Testis (tissue), 3 donors: ENCODE measurements around the gene AGRN. TPM values are rescaled to one million over a fixed set of nuclear protein-coding genes. Genes with fewer than 3 reads are reported as not detected.
A peak's percentile ranks its signal among the peaks of the same experiment; 100 is the strongest.

Source experiments
- DNase-seq: peaks from one replicate; pipeline ENCODE4 v3.0.0-alpha.2; 2019
- H3K27ac ChIP-seq, 2 donors: fragments of 200-600 bp; sonication (generic); one replicate each; pipeline ENCODE4 v1.5.1; 2019
- H3K27me3 ChIP-seq: fragments of 200-600 bp; sonication (generic); one replicate; pipeline ENCODE4 v1.5.1; 2019
- H3K36me3 ChIP-seq: fragments of 200-600 bp; sonication (generic); one replicate; pipeline ENCODE4 v1.5.1; 2017; ENCODE audit warnings: low read depth; ENCODE audit errors: missing control alignments
- H3K4me1 ChIP-seq: fragments of 200-600 bp; sonication (generic); one replicate; pipeline ENCODE4 v1.5.1; 2019
- H3K4me3 ChIP-seq, 2 donors: fragments of 200-600 bp; sonication (generic); one replicate each; pipeline ENCODE4 v1.5.1; 2017 to 2019
- H3K9me3 ChIP-seq: fragments of 200-600 bp; sonication (generic); one replicate; pipeline ENCODE4 v1.5.1; 2017
- POLR2A ChIP-seq: fragments of 450-650 bp; IDR thresholded peaks from one replicate; pipeline ENCODE4 v1.6.1; 2017; ENCODE audit warnings: antibody characterized with exemption, mild to moderate bottlenecking, moderate library complexity
- WGBS, 2 donors: methylation state at CpG; one replicate each; pipeline ENCODE4 v1.1.5; 2018; 5-methylcytosine and 5-hydroxymethylcytosine counted together
- intact Hi-C: fragments of 100-400 bp; cut with DNase I; formaldehyde crosslinking; loops from one replicate; pipeline ENCODE4 v1.15.1; 2023; ENCODE audit warnings: low total_unique reads
- polyA plus RNA-seq: library from polyadenylated mRNA; stranded (reverse); fragments of 350-450 nt; fragmentation: Illumina TruSeq; extraction: RNeasy Lipid Tissue Mini Kit (QIAGEN cat#74804); gene quantifications from one replicate; pipeline ENCODE4 v1.2.3, GENCODE V29; 2014; ENCODE audit warnings: low read depth, low replicate concordance; ENCODE audit not compliant: insufficient read depth
- total RNA-seq, 2 donors: library from RNA; depleted of rRNA; stranded (reverse); fragments of >200 nt; gene quantifications; one replicate each; pipeline ENCODE4 v1.2.3, GENCODE V29; 2016
- TF ChIP-seq, protein P1 (sequence below), 3 experiments: fragments of 450-650 bp in 2 of 3; fragments of 200-600 bp in 1 of 3; sonication (generic) in 1 of 3; IDR thresholded peaks; one replicate each; pipeline ENCODE4 v1.5.1; 2016 to 2019; ENCODE audit warnings: antibody characterized with exemption in 3 of 3, mild to moderate bottlenecking in 2 of 3, moderate library complexity in 1 of 3

The AGRN gene
- total and polyA plus RNA-seq, 3 donors from 2014 or later: 48.9 to 108 (median 99.4) TPM

DNA sequence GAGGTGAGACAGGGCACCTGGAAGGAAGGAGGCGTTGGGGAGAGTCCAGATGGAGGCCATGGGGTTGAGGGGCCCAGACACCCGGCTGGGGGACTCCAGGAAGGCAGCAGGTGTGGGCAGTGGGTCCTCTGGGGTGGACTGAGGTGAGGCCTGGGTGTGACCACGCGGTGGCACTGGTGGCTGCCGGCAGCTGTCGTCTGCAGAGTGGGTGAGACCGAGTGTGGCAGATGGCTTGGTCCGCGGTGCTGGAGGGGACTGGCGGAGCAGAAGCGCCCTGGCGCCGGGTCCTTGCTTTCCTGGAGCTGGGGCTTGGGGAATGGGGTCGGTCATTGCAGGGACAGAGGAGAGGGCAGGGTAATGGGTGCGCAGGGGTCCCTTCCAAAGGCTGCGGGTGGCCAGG is 12.5 kb downstream of the AGRN start:
- no peaks in the 10 kb centered on the region for H3K36me3 ChIP-seq
- WGBS, 2 donors: 37 to 45% methylated on average over 14 to 16 of the region's 16 CpGs
- H3K4me3 ChIP-seq: peak overlapping the region in 1 of 2 donors; percentile 20
- intact Hi-C loops: no loop called here
- H3K27me3 ChIP-seq: no peaks in the 10 kb centered on the region
- no peaks in the 10 kb centered on the region for H3K9me3 ChIP-seq
- H3K4me1 ChIP-seq: peaks cover 14% of the 10 kb centered on the region
- TF ChIP-seq, protein P1, sequence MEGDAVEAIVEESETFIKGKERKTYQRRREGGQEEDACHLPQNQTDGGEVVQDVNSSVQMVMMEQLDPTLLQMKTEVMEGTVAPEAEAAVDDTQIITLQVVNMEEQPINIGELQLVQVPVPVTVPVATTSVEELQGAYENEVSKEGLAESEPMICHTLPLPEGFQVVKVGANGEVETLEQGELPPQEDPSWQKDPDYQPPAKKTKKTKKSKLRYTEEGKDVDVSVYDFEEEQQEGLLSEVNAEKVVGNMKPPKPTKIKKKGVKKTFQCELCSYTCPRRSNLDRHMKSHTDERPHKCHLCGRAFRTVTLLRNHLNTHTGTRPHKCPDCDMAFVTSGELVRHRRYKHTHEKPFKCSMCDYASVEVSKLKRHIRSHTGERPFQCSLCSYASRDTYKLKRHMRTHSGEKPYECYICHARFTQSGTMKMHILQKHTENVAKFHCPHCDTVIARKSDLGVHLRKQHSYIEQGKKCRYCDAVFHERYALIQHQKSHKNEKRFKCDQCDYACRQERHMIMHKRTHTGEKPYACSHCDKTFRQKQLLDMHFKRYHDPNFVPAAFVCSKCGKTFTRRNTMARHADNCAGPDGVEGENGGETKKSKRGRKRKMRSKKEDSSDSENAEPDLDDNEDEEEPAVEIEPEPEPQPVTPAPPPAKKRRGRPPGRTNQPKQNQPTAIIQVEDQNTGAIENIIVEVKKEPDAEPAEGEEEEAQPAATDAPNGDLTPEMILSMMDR (IDR thresholded peaks at IDR 0.05): no peak
- no peak for TF ChIP-seq POLR2A
- DNase-seq: peak; percentile 49
- H3K27ac ChIP-seq: no peak overlapping the region

DNA sequence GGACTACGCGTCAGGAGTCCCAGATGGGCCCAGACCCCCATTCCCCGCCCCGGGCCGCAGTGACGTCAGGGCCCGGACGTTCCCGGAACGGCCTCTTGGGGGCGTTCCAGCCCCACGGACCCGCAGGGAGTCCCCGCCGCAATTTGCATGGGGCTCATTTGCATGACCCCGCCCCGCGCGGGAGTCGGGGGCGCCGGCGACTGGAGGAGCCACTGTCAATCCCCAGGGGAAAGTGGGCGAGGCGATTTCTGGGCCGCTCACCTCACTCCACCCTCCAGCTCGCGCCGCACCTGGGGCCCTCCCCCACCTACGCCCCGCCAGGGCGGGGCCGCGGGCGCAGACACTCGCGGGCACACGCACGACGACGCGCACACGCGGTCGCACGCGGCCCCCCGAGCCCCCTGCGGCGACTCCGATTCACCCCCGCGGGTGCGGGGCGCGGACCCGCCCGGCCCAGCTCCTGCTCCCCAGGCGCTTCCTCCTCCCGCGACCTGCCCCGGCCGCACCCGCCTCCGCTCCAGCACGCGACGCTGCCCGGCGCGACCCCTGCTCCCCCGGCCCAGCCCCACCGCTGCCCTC is 13.2 kb downstream of the AGRN start:
- Histone ChIP-seq H3K27me3 (no peaks in the 10 kb centered on the region), H3K36me3 (no peaks in the 10 kb centered on the region), H3K9me3 (no peaks in the 10 kb centered on the region), H3K4me3 (peak overlapping the region; percentile 20 to 43), H3K27ac (no peak overlapping the region), H3K4me1 (peaks cover 14% of the 10 kb centered on the region)
- 0 to 2% methylated on average over 36 to 73 of the region's 73 CpGs for whole genome bisulfite sequencing, 2 donors
- TF ChIP-seq POLR2A: no peak
- TF ChIP-seq, protein P1 (IDR thresholded peaks at IDR 0.05): peak; percentile 53 to 72 (median 65)
- peak; percentile 90 for DNase-seq
- intact Hi-C loops: no loop called here

DNA sequence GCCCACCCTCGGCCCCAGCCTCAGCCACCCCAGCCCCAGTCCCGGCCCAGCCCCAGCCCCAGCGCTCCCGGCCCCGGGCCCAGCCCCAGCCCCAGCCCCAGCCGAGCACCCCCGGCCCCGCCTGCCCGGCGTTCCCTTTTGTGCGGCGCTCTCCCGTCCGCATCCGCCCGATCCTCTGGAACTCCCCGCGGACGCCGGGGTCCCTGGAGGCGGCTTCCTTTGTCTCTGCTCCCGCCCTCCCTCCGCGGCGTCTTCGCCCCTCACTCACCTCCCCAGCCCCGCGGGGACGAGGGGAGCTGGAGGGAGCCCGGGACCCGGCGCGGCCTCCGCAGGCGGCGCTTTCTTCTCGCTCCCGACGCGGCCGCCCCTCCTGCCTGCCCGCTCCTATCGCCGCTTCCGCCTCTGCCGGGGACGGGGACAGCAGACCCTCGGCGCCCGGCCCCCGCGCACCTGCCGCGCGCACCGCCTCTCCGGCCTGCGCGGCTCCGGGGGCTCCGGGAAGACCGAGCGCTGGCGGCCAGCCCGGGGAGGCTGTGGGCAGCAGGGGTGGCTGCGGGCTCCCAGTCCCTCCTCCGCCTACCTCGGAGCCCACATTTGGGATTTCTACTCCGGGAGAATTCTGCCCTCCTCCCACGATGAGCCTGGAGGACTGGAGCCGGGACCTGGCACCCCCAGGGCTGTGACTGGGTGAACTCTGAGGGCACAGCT is 14.0 kb downstream of the AGRN start:
- WGBS, 2 donors: 0 to 10% methylated on average over 3 to 57 of the region's 71 CpGs

DNA sequence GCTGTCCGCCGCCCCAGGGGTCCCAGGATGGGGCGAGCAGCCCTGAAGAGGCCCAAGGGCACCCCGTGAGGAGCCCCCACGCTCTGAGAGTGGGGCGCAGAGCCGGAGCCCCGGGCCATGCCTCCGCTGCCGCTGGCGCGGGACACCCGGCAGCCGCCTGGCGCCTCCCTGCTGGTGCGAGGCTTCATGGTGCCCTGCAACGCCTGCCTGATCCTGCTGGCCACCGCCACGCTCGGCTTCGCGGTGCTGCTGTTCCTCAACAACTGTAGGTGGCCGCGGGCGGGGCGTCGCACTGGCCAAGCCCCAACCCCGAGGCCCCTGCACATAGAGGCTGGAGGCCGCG is 14.5 kb downstream of the AGRN start:
- DNase-seq: no peak
- Histone ChIP-seq H3K9me3 (no peaks in the 10 kb centered on the region), H3K27ac (no peak overlapping the region), H3K36me3 (no peaks in the 10 kb centered on the region), H3K27me3 (no peaks in the 10 kb centered on the region), H3K4me3 (peak overlapping the region in 1 of 2 donors; percentile 17), H3K4me1 (peaks cover 14% of the 10 kb centered on the region)
- 50% methylated on average over 30 of the region's 30 CpGs; no CpG with 5 or more reads in 1 of the 2 donors for WGBS, 2 donors
- no peak for TF ChIP-seq POLR2A
- TF ChIP-seq, protein P1 (IDR thresholded peaks at IDR 0.05): no peak
- intact Hi-C loops: no loop called here

More for the DNA sequence above, 14.0 kb downstream of the AGRN start:
- Histone ChIP-seq H3K27me3 (no peaks in the 10 kb centered on the region), H3K9me3 (no peaks in the 10 kb centered on the region), H3K4me3 (peak overlapping the region; percentile 17 to 43), H3K27ac (no peak overlapping the region), H3K36me3 (no peaks in the 10 kb centered on the region), H3K4me1 (peaks cover 14% of the 10 kb centered on the region)
- intact Hi-C loops: no loop called here
- no peak for TF ChIP-seq POLR2A
- TF ChIP-seq, protein P1 (IDR thresholded peaks at IDR 0.05): no peak
- no peak for DNase-seq
